K562 (cell line): Measurements from ENCODE around the gene MAP4K1. TPM values are rescaled to one million over a fixed set of nuclear protein-coding genes. Genes with fewer than 3 reads are reported as not detected.
A peak's percentile ranks its signal among the peaks of the same experiment; 100 is the strongest.

Experiments
- ARID1B ChIP-seq: fragments of 450-650 bp; IDR thresholded peaks from 2 replicates; pipeline ENCODE4 v1.6.1; 2016; ENCODE audit warnings: antibody characterized with exemption, mild to moderate bottlenecking, inconsistent platforms
- BCL6 ChIP-seq: fragments of 250-450 bp; sonication (Bioruptor Pico); IDR thresholded peaks from 2 replicates; pipeline ENCODE4 v1.4.0; 2020
- CXXC5 ChIP-seq: fragments of 250-450 bp; sonication (Bioruptor Pico); IDR thresholded peaks from 2 replicates; pipeline ENCODE4 v1.8.0; 2022; ENCODE audit warnings: inconsistent platforms, mild to moderate bottlenecking, moderate library complexity
- DPF2 ChIP-seq: fragments of 450-650 bp; IDR thresholded peaks from 2 replicates; pipeline ENCODE4 v1.6.1; 2016
- FOS ChIP-seq: IDR thresholded peaks from 3 replicates; pipeline ENCODE4 v1.6.1; 2011; ENCODE audit not compliant: insufficient read length; ENCODE audit errors: extremely low read depth
- KLF6 ChIP-seq: fragments of 250-450 bp; sonication (Bioruptor Pico); IDR thresholded peaks from 2 replicates; pipeline ENCODE4 v1.4.0; 2020; ENCODE audit warnings: mild to moderate bottlenecking, moderate library complexity, borderline replicate concordance
- NR2C1 ChIP-seq, 2 experiments: fragments of 450-650 bp; IDR thresholded peaks; 2 replicates each; pipeline ENCODE4 v1.6.1; 2017; ENCODE audit warnings: mild to moderate bottlenecking in 2 of 2, antibody characterized with exemption in 1 of 2, inconsistent platforms in 1 of 2, missing compliant biosample characterization in 1 of 2, missing genetic modification characterization in 1 of 2
- PPARD ChIP-seq: fragments of 250-450 bp; sonication (Bioruptor Pico); IDR thresholded peaks from 2 replicates; pipeline ENCODE4 v1.8.0; 2022; ENCODE audit warnings: inconsistent platforms, mild to moderate bottlenecking, moderate library complexity
- PURB ChIP-seq: sonication (generic); formaldehyde crosslinking; IDR thresholded peaks from 2 replicates; pipeline ENCODE4 v1.9.0; 2021; ENCODE audit warnings: low read depth, mild to moderate bottlenecking, missing genetic modification reagents
- SRSF7 ChIP-seq: fragments of 200-400 bp; formaldehyde crosslinking; optimal IDR thresholded peaks from 2 replicates; pipeline ENCODE3; 2017; ENCODE audit warnings: mild to moderate bottlenecking, low read depth, low read length
- ZNF134 ChIP-seq: fragments of 250-450 bp; sonication (Bioruptor Pico); conservative IDR thresholded peaks from 2 replicates; pipeline ENCODE4 v1.4.0; 2020
- ZNF232 ChIP-seq: sonication (generic); formaldehyde crosslinking; IDR thresholded peaks from 2 replicates; pipeline ENCODE4 v1.8.0; 2022; ENCODE audit warnings: mild to moderate bottlenecking, missing genetic modification reagents
- ZNF316 ChIP-seq: fragments of 450-650 bp; IDR thresholded peaks from 2 replicates; pipeline ENCODE4 v1.6.1; 2016
- polyA plus RNA-seq, 8 experiments: library from polyadenylated mRNA; depleted of rRNA in 4 of 8; stranded (reverse) in 5 of 8; unstranded in 3 of 8; fragments of >200 nt; fragmentation: Nextera tagmentation in 2 of 8; fragmentation: Illumina TruSeq in 1 of 8; extraction: Ambion mirVana in 2 of 8; extraction: Trizol in 1 of 8; gene quantifications; 2 replicates each; pipeline versions ENCODE4 v1.2.1 to v1.2.3, GENCODE V29; 2011 to 2014; ENCODE audit warnings: inconsistent platforms in 1 of 8, missing spikeins in 1 of 8
- total RNA-seq, 7 experiments: library from RNA; depleted of rRNA in 6 of 7; stranded (reverse); fragments of >200 nt in 6 of 7; fragmentation: Illumina TruSeq in 2 of 7; extraction: Trizol in 2 of 7; gene quantifications; 2 replicates each; pipeline versions ENCODE4 v1.2.1 to v1.2.3, GENCODE V29; 2011 to 2021; ENCODE audit warnings: low replicate concordance in 1 of 7
- TF ChIP-seq, protein P1 (sequence below): fragments of 450-650 bp; IDR thresholded peaks from 2 replicates; pipeline ENCODE4 v1.6.1; 2018; ENCODE audit not compliant: partially characterized antibody
- TF ChIP-seq, protein P2 (sequence below): fragments of 250-450 bp; sonication (Bioruptor Pico); IDR thresholded peaks from 2 replicates; pipeline ENCODE4 v1.4.0; 2020; ENCODE audit warnings: borderline replicate concordance
- TF ChIP-seq, protein P3 (sequence below): sonication (generic); formaldehyde crosslinking; IDR thresholded peaks from 2 replicates; pipeline ENCODE4 v1.8.1; 2023; ENCODE audit warnings: mild to moderate bottlenecking, missing genetic modification reagents, moderate library complexity
- TF ChIP-seq, protein P4 (sequence below): sonication (generic); formaldehyde crosslinking; IDR thresholded peaks from 2 replicates; pipeline ENCODE4 v1.8.0; 2023; ENCODE audit warnings: mild to moderate bottlenecking, missing genetic modification reagents

The MAP4K1 gene
- total and polyA plus RNA-seq, 9 of the 15 experiments (the other 6 are each of a cell fraction or from before 2014, with no cell fraction given), result 0.14 to 3.2 (median 0.73) TPM; not detected in 1

DNA sequence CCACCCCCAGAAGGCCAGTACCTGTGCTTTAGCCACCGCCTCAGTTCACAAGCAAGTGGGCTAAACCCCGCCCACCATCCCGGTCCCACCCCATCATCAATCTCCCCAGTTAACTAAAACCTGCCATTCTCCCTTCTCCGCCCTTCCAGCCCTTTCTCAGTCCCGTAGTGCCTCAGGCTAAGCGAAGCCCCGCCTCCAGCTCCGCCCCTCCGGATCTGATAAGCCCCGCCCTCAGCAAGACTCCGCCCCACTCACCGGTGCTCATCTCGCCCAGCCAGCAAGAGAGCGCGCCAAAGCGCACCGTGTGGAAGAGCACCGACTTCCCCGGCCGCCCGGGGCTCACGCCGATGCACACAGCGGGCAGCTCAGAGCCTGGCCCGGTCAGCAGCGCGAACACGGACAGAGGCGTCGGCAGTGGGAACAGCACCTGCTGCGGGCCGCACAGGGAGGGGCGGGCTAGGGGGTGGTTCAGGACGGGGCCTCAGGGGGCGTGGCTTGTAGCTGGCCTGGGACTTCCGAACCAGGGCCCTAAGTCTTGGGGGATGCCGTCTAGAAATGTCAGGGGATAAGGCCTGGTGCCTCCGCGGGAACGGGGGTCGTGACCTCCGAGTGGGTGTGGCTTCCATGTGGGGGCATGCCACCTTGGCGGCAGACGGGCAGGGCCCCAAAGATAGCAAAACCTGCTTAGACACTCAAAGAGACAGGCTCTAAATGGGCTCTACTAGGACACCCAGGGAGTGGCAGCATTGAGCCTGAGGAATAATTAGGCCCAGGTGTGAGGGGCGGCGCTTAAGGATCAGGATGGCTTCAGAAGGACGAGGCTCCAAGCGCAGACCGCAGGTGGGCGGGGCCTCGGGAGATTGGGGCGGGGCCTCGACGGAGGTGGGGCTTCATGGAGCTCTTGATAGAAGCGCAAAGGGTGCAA lies 21.4 kb downstream of the MAP4K1 start (continued):
- TF ChIP-seq BCL6, result no peak
- 0 out of 2 replicates have a peak, but pooled peaks have one; percentile 38 for TF ChIP-seq ZNF134 (CRISPR knock-in tag)
- TF ChIP-seq FOS, result no peak
- TF ChIP-seq, protein P1, sequence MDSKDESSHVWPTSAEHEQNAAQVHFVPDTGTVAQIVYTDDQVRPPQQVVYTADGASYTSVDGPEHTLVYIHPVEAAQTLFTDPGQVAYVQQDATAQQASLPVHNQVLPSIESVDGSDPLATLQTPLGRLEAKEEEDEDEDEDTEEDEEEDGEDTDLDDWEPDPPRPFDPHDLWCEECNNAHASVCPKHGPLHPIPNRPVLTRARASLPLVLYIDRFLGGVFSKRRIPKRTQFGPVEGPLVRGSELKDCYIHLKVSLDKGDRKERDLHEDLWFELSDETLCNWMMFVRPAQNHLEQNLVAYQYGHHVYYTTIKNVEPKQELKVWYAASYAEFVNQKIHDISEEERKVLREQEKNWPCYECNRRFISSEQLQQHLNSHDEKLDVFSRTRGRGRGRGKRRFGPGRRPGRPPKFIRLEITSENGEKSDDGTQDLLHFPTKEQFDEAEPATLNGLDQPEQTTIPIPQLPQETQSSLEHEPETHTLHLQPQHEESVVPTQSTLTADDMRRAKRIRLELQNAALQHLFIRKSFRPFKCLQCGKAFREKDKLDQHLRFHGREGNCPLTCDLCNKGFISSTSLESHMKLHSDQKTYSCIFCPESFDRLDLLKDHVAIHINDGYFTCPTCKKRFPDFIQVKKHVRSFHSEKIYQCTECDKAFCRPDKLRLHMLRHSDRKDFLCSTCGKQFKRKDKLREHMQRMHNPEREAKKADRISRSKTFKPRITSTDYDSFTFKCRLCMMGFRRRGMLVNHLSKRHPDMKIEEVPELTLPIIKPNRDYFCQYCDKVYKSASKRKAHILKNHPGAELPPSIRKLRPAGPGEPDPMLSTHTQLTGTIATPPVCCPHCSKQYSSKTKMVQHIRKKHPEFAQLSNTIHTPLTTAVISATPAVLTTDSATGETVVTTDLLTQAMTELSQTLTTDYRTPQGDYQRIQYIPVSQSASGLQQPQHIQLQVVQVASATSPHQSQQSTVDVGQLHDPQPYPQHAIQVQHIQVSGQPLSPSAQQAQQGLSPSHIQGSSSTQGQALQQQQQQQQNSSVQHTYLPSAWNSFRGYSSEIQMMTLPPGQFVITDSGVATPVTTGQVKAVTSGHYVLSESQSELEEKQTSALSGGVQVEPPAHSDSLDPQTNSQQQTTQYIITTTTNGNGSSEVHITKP, result peak; percentile 82
- peak; percentile 17; the same call in 1 of the 2 replicates for TF ChIP-seq DPF2
- TF ChIP-seq, protein P2, sequence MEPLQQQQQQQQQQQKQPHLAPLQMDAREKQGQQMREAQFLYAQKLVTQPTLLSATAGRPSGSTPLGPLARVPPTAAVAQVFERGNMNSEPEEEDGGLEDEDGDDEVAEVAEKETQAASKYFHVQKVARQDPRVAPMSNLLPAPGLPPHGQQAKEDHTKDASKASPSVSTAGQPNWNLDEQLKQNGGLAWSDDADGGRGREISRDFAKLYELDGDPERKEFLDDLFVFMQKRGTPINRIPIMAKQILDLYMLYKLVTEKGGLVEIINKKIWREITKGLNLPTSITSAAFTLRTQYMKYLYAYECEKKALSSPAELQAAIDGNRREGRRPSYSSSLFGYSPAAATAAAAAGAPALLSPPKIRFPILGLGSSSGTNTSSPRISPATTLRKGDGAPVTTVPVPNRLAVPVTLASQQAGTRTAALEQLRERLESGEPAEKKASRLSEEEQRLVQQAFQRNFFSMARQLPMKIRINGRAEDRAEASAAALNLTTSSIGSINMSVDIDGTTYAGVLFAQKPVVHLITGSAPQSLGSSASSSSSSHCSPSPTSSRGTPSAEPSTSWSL, result no peak
- peak; percentile 62 for TF ChIP-seq CXXC5 (CRISPR knock-in tag)
- no peak for TF ChIP-seq ZNF232 (CRISPR knock-in tag)
- no peak for TF ChIP-seq KLF6 (CRISPR knock-in tag)
- TF ChIP-seq, protein P3, sequence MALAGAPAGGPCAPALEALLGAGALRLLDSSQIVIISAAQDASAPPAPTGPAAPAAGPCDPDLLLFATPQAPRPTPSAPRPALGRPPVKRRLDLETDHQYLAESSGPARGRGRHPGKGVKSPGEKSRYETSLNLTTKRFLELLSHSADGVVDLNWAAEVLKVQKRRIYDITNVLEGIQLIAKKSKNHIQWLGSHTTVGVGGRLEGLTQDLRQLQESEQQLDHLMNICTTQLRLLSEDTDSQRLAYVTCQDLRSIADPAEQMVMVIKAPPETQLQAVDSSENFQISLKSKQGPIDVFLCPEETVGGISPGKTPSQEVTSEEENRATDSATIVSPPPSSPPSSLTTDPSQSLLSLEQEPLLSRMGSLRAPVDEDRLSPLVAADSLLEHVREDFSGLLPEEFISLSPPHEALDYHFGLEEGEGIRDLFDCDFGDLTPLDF (CRISPR knock-in tag), result peak; percentile 89
- no peak for TF ChIP-seq ARID1B
- TF ChIP-seq NR2C1 (IDR thresholded peaks at IDR 0.05), result peak; percentile 63; the same call in 1 of the 2 replicates
- peak; percentile 67 for TF ChIP-seq NR2C1 (tag; IDR thresholded peaks at IDR 0.05)
- no peak for TF ChIP-seq ZNF316
- no peak for TF ChIP-seq PPARD (CRISPR knock-in tag)
- no peak for TF ChIP-seq SRSF7
- TF ChIP-seq, protein P4, sequence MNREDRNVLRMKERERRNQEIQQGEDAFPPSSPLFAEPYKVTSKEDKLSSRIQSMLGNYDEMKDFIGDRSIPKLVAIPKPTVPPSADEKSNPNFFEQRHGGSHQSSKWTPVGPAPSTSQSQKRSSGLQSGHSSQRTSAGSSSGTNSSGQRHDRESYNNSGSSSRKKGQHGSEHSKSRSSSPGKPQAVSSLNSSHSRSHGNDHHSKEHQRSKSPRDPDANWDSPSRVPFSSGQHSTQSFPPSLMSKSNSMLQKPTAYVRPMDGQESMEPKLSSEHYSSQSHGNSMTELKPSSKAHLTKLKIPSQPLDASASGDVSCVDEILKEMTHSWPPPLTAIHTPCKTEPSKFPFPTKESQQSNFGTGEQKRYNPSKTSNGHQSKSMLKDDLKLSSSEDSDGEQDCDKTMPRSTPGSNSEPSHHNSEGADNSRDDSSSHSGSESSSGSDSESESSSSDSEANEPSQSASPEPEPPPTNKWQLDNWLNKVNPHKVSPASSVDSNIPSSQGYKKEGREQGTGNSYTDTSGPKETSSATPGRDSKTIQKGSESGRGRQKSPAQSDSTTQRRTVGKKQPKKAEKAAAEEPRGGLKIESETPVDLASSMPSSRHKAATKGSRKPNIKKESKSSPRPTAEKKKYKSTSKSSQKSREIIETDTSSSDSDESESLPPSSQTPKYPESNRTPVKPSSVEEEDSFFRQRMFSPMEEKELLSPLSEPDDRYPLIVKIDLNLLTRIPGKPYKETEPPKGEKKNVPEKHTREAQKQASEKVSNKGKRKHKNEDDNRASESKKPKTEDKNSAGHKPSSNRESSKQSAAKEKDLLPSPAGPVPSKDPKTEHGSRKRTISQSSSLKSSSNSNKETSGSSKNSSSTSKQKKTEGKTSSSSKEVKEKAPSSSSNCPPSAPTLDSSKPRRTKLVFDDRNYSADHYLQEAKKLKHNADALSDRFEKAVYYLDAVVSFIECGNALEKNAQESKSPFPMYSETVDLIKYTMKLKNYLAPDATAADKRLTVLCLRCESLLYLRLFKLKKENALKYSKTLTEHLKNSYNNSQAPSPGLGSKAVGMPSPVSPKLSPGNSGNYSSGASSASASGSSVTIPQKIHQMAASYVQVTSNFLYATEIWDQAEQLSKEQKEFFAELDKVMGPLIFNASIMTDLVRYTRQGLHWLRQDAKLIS, result no peak
- no peak for TF ChIP-seq PURB
